ENCODE results near the gene GLMN.
"Not testable (repeated sequence)": the region's sequence is repeated elsewhere in the genome, so short reads cannot be mapped to it uniquely, and the experiment has no call there.

GLMN gene

GRCh38 chr1:92299477-92300150, 827 bp upstream of the GLMN start:
- no peak for DNase-seq (ENCODE audit: low read depth in 1 of 2, low spot score in 1 of 2)

- DNase-seq (ENCODE audit: low read depth in 1 of 2, low spot score in 1 of 2): no peak
Measured at GRCh38 chr1:92298213-92298572, 594 bp downstream of the GLMN start.

GRCh38 chr1:92291372-92291999, 7.3 kb downstream of the GLMN start:
- no peak for DNase-seq (ENCODE audit: low read depth in 1 of 2, low spot score in 1 of 2)

- DNase-seq (ENCODE audit: low read depth in 1 of 2, low spot score in 1 of 2): not testable (repeated sequence)
Measured at GRCh38 chr1:92281411-92281810, 17.4 kb downstream of the GLMN start.

DNA sequence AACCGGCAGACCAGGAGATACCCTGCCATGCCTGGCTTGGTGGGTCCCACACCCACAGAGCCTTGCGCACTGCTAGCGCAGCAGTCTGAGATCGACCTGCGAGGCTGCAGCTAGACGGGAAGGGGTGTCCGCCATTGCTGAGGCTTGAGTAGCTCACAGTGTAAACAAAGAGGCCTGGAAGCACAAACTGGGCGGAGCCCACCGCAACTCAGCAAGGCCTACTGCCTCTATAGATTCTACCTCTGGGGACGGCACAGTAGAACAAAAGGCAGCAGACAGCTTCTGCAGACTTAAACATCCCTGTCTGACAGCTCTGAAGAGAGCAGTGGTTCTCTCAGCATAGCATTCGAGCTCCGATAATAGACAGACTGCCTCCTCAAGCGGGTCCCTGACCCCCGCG, 19.0 kb downstream of the GLMN start:
- not testable (repeated sequence) for DNase-seq (ENCODE audit: low read depth in 1 of 2, low spot score in 1 of 2)

- DNase-seq (ENCODE audit: low read depth in 1 of 2, low spot score in 1 of 2): no peak
Measured at GRCh38 chr1:92277105-92277723, 21.6 kb downstream of the GLMN start.

DNA sequence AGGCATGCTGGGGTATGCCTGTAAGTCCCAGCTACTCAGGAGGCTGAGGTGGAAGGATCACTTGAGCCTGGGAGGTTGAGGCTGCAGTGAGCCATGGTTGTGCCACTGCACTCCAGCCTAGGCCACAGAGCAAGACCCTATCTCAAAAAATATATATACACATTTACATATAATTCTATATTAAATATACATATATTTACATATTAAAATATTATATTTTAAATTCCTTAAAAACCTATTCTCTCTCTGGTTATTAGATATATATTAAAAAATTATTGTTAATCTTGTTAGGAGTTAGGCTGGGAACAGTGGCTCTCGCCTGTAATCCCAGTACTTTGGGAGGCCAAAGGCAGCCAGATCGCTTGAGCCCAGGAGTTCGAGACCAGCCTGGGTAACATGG, 22.7 kb downstream of the GLMN start:
- DNase-seq (ENCODE audit: low read depth in 1 of 2, low spot score in 1 of 2): no peak

GRCh38 chr1:92274939-92275338, 23.8 kb downstream of the GLMN start:
- DNase-seq (ENCODE audit: low read depth in 1 of 2, low spot score in 1 of 2): no peak

GRCh38 chr1:92273039-92273438, 25.7 kb downstream of the GLMN start:
- no peak for DNase-seq (ENCODE audit: low read depth in 1 of 2, low spot score in 1 of 2)

DNA sequence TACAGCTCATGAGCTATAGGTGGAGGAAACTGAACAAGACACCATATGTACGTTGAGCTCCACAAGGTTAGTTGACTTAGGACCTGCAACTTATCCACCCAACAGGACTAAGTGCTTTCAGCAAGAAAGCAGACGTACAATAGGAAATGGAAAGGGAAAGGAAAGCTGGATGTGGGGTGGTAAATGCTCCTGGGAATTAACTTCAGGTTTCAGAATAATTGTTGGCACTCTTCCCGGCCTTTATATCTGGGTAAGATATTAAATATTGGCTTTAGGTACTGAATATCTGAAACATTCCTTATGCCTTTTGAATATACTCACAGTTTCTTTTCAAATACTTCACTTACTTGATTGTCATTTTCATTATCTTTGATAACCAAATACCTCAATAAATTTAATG, 36.3 kb downstream of the GLMN start:
- no peak for DNase-seq (ENCODE audit: low read depth in 1 of 2, low spot score in 1 of 2)

DNA sequence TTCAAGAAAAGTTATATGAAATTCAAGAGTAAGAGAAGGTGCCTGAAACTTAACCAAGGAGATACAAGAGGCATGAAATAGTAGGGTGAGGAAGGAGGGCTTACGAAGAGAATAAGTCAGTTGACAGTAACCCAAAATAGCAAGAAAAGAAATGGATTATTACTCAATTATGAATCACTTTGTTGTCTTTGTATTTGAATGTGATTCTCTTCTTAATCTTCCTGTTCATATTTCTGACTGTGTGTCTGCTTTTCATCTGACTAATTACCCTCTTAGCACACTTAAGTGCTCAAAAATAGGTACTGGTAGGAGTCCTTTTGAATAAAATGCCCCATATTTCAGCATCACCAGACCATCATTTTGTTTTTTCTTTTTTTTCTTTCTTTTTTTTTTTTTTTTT, 39.4 kb downstream of the GLMN start:
- no peak for DNase-seq (ENCODE audit: low read depth in 1 of 2, low spot score in 1 of 2)

DNA sequence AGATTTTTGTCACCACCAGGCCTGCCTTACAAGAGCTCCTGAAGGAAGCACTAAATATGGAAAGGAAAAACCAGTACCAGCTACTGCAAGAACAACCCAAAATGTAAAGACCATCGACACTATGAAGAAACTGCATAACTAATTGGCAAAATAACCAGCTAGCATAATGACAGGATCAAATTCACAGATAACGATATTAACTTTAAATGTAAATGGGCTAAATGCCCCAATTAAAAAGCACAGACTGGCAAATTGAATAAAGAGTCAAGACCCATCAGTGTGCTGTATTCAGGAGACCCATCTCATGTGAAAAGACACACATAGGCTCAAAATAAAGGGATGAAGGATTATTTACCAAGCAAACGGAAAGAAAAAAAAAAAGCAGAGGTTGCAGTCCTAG, 44.1 kb downstream of the GLMN start:
- DNase-seq (ENCODE audit: low read depth in 1 of 2, low spot score in 1 of 2): not testable (repeated sequence)

GRCh38 chr1:92244376-92244775, 54.4 kb downstream of the GLMN start:
- DNase-seq (ENCODE audit: low read depth in 1 of 2, low spot score in 1 of 2): no peak

GRCh38 chr1:92240034-92240433, 58.8 kb downstream of the GLMN start:
- no peak for DNase-seq (ENCODE audit: low read depth in 1 of 2, low spot score in 1 of 2)

DNA sequence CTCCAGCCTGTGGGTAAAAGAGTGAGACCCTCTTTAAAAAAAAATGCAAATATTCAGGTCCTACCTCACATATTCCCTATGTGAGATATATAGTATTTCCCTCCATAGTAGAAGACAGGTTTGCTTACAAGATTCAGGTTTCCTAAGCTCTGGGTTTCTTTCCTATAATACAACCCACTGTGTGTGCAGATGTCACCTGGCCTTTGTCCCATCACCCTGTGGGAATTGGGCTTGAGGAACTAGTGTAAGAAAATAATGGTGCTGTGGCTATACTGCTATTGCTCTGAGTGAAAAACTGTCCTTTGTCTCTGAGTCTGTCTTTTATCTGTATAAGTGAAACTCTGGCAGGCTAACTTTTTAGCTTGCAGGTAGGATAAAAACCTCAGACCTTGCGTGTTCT, 68.1 kb downstream of the GLMN start:
- DNase-seq (ENCODE audit: low read depth in 1 of 2, low spot score in 1 of 2): no peak

GRCh38 chr1:92228401-92228800, 70.4 kb downstream of the GLMN start:
- no peak for DNase-seq (ENCODE audit: low read depth in 1 of 2, low spot score in 1 of 2)

GRCh38 chr1:92219028-92219427, 79.8 kb downstream of the GLMN start:
- no peak for DNase-seq (ENCODE audit: low read depth in 1 of 2, low spot score in 1 of 2)

DNA sequence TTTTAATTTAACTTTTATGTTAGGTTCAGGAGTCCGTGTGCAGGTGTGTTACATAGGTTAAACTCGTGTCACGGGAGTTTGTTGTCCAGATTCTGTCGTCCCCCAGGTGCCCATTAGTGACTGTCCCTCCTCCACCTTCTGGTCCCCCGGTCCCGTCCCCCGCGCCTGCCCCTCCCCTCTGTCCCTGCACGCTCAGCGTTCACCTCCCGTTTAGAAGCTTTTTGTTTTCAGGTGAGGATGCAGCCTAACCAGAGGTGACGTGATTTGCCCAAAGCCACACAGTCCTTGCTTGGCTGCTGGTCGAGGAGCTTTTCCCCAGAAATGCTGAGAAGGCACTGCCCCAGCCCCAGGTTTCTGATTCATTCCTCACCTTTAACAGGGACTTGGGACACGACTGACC, 80.2 kb downstream of the GLMN start:
- DNase-seq (ENCODE audit: low read depth in 1 of 2, low spot score in 1 of 2): no peak

GRCh38 chr1:92217721-92218120, 81.1 kb downstream of the GLMN start, which contains the start of gene C1orf146:
Gene C1orf146 (plus strand): TSS chr1:92217915. CDS start chr1:92231421, 13,506 bp downstream.
- DNase-seq (ENCODE audit: low read depth in 1 of 2, low spot score in 1 of 2): no peak

- DNase-seq (ENCODE audit: low read depth in 1 of 2, low spot score in 1 of 2): no peak
Measured at GRCh38 chr1:92211166-92211565, 87.6 kb downstream of the GLMN start.

DNA sequence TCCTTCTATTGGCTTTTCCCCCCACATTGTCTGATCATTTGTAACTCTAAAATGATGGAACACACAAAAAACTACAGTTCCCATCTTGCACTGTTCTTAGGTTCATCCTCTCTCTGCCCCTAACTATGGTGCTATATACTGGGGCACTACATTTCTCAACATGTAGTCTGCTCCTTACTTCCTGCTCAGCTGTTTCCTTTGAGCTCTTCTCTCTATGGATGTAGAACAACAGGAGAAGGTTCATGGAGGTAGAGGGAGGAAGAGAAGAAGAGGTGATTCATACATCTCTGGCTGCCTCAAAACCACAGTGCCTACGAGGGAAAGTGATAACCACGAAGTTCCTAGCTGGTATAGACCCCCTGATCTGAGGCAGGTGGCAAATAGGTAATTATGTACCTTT, 88.1 kb downstream of the GLMN start:
- DNase-seq (ENCODE audit: low read depth in 1 of 2, low spot score in 1 of 2): no peak

- no peak for DNase-seq (ENCODE audit: low read depth in 1 of 2, low spot score in 1 of 2)
Measured at GRCh38 chr1:92203105-92203504, 95.7 kb downstream of the GLMN start.

DNA sequence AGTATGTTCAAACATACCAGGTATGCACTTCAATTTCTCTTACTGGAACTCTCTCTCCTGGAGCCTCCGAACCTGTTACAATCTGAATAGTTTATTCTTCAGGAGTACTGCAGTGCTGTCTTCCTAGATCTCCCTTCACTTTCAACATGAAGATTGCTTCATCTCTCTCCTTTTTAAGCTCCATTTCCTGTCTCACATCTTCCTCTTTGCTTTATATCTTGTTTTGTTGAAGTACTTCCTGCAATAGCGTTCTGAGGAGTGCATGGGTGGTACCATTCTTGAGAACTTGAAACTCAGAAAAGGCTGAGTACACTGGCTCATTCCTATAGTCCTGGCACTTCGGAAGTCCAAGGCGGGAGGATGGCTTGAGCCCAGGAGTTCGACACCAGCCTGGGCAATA, 96.8 kb downstream of the GLMN start:
- DNase-seq (ENCODE audit: low read depth in 1 of 2, low spot score in 1 of 2): no peak
